HG03159 (cell line): Measurements from ENCODE around the gene MTREX.

ENCODE experiments used
- ATAC-seq: cut with Tn5 transposase; IDR thresholded peaks from one replicate; pipeline ENCODE4 v1.9.1; 2021; ENCODE audit warnings: mild to moderate bottlenecking, moderate library complexity; ENCODE audit not compliant: unreplicated experiment

MTREX gene

DNA sequence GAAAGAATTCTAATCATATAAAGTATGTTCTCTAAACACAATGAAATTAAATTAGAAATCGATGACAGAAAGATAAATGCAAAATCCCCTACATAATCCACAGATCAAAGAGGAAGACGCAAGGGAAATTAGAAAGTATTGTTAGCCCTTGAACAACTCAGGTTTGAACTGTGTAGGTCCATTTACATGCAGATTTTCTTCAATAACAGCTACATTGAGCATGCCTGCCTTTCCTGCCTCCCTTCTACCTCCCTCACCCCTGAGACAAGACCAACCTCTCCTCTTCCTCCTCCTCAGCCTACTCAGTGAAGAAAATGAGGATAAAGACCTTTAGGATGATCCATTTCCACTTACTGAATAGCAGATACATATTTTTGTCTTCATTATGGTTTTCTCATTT, 151.8 kb downstream of the MTREX start:
- ATAC-seq, result no peak

DNA sequence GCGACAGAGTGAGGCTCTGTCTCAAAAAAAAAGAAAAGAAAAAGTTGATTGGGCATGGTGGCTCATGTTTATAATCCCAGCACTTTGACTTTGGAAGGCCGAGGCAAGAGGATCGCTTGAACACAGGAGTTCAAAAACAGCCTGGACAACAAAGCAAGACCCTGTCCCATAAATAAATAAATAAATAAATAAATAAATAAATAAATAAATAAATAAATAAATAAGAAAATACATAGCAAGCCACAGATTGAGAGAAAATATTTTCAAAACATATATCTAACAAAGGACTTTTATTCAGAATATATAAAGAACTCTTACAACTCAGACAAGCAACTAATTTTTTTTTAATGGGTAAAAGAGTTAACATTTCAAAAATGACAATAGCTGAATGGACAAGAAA, 155.8 kb downstream of the MTREX start:
- ATAC-seq, result no peak

DNA sequence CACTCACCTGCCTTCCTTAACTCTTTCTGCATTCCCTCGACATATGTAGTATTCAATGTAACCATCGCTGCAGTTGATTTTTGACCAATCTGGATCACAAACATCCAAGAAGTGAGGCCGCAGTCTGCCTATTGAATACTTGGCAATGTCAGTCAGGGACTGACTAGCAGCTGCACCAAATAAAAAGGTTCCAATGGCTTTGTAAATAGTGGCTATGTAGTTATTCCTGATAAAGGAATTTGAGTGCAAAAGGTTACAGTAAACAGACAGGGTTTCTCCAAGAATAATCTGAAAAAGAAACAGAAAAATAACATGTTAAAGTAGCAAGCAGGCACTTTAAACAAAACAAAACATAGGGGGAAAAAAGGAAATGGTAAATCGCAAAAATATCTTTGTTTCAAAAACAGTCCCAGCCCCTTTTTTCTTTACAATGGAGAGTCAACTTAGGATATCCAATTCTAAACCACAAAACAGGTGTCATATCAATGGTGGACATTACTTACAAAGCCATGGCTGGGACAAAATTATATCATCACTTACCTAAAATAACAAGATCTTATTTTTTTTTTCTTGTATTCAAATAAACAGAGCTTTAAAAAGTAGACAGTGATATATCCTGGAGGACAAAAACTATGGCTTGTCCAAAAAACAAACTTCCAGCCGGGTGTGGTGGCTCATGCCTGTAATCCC, 160.2 kb downstream of the MTREX start:
- ATAC-seq, result no peak

DNA sequence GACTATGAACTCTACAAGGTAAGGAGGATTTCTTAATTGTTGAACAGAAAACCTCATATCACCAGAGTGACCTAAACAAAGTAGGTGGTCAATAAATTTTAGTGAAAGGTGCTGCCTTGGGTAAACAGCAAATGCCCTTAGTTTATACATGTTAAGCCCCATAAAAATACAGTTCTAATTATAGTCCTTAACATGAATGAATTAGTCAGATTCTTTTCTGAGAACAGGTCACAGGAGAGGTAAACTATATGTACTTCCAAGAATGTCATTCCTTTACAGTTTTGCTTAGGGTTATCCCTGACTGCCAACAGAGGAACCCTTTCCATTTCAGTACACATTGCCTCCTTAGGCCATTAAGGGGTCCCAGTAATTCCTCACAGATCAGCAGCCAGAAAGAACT, 162.1 kb downstream of the MTREX start:
- no peak for ATAC-seq

DNA sequence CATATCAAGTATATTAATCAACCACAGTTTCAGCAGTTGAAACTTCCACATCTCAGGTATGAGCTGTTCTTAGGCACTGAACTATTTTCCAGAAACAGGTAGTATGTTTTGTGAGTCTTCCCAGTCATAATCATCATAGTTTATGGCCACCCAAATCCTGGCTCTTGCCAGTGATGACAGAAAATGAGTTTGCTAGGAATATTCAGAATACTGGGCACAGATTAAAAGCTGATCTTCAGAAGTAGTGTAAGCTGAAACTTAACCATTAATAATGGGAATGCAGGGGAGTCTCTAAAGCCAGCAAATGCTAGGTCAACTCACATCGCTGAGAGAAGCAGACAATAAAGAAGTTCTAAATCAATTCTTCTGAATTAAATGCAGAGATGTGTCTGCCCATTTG, 162.5 kb downstream of the MTREX start:
- no peak for ATAC-seq

DNA sequence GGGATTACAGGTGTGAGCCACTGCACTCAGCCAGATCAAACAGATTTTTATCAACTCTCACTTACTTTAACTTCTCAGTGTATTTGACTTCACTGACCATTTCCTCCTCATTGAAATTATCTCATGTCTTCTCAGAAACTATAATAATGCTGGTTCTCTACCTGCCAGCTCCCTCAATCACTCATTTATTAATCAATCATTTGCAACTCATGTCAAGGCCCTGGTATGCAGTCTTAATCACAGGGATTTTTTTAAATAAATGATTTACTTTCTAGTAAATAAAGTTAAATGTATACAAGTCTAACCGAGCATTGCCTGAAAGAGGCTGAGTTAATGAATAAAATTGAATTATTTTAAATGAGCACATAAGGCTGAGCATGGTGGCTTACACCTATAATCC, 163.7 kb downstream of the MTREX start:
- no peak for ATAC-seq

DNA sequence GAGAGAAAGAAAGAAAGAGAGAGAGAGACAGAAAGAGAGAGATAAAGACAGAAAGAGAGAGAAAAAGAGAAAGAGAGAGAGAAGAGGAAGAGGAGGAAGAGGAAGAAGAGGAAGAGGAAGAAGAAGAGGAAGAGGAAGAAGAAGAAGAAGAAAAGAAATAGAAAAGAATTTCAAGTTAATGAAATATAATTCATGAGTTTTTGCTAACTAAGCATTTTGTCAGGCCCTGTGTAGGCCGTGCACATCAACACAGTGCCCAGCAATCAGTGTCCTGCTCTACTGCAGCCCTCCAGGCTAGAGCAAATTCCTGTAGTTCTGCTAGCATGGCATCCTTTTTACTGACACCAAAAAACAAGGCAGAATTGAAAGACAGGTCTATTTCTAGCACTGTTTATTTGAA, 164.9 kb downstream of the MTREX start:
- ATAC-seq, result no peak
